ENCODE results near the gene SASS6.

The SASS6 gene

GRCh38 chr1:100039591-100039990, 93.1 kb downstream of the SASS6 start:
- no peak for DNase-seq

- peak; percentile 56 for DNase-seq
Measured at GRCh38 chr1:100038660-100039287, 94.0 kb downstream of the SASS6 start.

DNA sequence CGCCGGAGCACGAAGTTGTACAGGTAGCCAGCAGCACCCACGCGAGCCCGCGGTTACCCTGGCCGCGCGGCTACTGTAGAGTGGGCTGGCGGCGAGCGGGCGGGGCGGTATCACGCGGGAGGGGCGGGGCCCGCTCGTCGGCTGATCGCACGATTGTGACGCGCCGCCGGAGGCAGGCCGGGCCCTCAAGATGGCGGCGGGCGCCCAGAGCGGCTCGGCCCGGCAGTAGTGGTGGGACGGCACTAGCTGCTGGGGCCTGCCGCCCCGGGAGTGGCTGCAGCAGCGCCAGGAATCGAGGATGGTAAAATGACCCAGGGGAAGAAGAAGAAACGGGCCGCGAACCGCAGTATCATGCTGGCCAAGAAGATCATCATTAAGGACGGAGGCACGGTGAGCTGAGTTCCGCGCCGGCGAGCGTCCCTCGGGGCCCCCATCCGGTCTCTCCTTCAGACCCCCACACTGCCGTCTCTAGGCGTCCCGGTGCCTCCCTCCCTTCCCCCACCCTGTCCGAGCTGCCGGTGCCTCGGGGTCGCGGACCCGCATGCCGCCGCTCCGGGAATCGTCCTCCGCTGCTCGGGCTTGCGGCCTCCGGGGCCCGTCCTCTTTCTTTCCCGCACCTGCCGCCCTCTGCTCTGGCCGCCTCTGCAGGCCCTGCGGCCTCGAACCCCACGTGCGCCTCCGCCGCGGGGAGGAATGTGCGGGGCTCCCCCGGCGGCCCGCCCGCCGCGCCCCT, 94.6 kb downstream of the SASS6 start:
- DNase-seq: peak; percentile 81

GRCh38 chr1:100037656-100037926, 95.1 kb downstream of the SASS6 start:
- no peak for DNase-seq

GRCh38 chr1:100036718-100037655, 95.7 kb downstream of the SASS6 start:
- peak; percentile 10 for DNase-seq

GRCh38 chr1:100035214-100035613, 97.5 kb downstream of the SASS6 start:
- DNase-seq: no peak

DNA sequence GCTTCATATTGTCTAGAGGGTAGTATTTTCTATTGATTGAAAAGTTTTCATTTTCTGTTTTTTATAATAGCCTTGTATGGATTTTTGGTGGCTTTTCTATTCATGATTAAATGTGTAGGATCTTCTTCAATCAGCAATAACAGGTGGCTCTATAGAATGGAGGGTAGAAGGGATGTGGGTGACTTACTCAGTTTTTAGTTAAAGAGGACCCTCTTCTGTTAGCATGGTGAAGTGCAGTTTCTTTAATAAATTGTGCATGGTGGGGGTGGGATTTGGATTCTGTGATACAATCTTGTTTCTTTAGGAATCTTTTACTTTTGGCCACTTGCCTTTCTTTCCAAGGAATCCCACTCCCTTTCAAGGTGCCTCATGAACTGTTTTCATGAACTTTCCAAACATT, 98.3 kb downstream of the SASS6 start:
- peak; percentile 26 for DNase-seq

Measured in NCI-H1092 treated with DMSO at 0.1 percent for 48 hours (cell line).